Small intestine (tissue), 7 donors: Measurements from ENCODE around the gene ELP2. TPM values are rescaled to one million over a fixed set of nuclear protein-coding genes. Genes with fewer than 3 reads are reported as not detected.
A peak's percentile ranks its signal among the peaks of the same experiment; 100 is the strongest.

ENCODE experiments used
- DNase-seq, 2 donors: peaks; one replicate each; pipeline versions ENCODE4 v3.0.0 to v3.0.0-alpha.2; 2013
- FAIRE-seq: peaks from 2 replicates; lab custom pipeline; 2012; peaks lifted over from hg19 to GRCh38; lab: Jason Lieb, UNC
- H3K27ac ChIP-seq, 3 donors: one replicate each; pipeline ENCODE4 v1.5.1; 2013; ENCODE audit warnings: low read length in 2 of 3, mild to moderate bottlenecking in 2 of 3, control low read depth in 1 of 3, inconsistent platforms in 1 of 3, low read depth in 1 of 3, moderate library complexity in 1 of 3
- H3K27me3 ChIP-seq, 3 donors: one replicate each; pipeline ENCODE4 v1.6.1; 2013; ENCODE audit warnings: low read length in 3 of 3, inconsistent platforms in 1 of 3; ENCODE audit not compliant: control insufficient read depth in 3 of 3, insufficient read depth in 3 of 3
- H3K36me3 ChIP-seq, 3 donors: one replicate each; pipeline ENCODE4 v1.6.1; 2013; ENCODE audit warnings: low read length in 3 of 3, inconsistent platforms in 1 of 3, low read depth in 1 of 3, mild to moderate bottlenecking in 1 of 3, moderate library complexity in 1 of 3; ENCODE audit not compliant: control insufficient read depth in 3 of 3, insufficient read depth in 2 of 3
- H3K4me1 ChIP-seq, 3 donors: one replicate each; pipeline ENCODE4 v1.6.1; 2013; ENCODE audit warnings: low read length in 2 of 3, inconsistent platforms in 1 of 3, low read depth in 1 of 3, mild to moderate bottlenecking in 1 of 3, moderate library complexity in 1 of 3; ENCODE audit not compliant: control insufficient read depth in 3 of 3, insufficient read depth in 2 of 3
- H3K4me3 ChIP-seq, 3 donors: one replicate each; pipeline ENCODE4 v1.5.1; 2013; ENCODE audit warnings: low read length in 3 of 3, control low read depth in 1 of 3, inconsistent platforms in 1 of 3, low read depth in 1 of 3, mild to moderate bottlenecking in 1 of 3, moderate library complexity in 1 of 3
- H3K9me3 ChIP-seq, 2 donors: one replicate each; pipeline ENCODE4 v1.6.1; 2013; ENCODE audit warnings: low read depth in 1 of 2, low read length in 1 of 2; ENCODE audit not compliant: control insufficient read depth in 2 of 2, insufficient read depth in 1 of 2
- WGBS, 3 donors: extraction: QIAGEN DNeasy Blood & Tissue Kit; methylation state at CpG; one replicate each; pipeline ENCODE4 v1.1.7; 2013; 5-methylcytosine and 5-hydroxymethylcytosine counted together
- polyA plus RNA-seq, 4 donors: library from polyadenylated mRNA; stranded (reverse) in 3 of 4; unstranded in 1 of 4; fragments of 200-250 nt in 3 of 4; fragments of 120-200 nt in 1 of 4; gene quantifications; one replicate each; pipeline versions ENCODE4 v1.2.1 to v1.2.3, GENCODE V29; 2013
- donor health status: healthy with polysubstance abuse.
- donor health status: control.
- donor health status: control.
- donor health status: Bipolar disorder and iron deficiency.
- donor health status: healthy.

ELP2 gene
- polyA plus RNA-seq, 4 donors, result 30.2 to 93.4 (median 31.7) TPM

DNA sequence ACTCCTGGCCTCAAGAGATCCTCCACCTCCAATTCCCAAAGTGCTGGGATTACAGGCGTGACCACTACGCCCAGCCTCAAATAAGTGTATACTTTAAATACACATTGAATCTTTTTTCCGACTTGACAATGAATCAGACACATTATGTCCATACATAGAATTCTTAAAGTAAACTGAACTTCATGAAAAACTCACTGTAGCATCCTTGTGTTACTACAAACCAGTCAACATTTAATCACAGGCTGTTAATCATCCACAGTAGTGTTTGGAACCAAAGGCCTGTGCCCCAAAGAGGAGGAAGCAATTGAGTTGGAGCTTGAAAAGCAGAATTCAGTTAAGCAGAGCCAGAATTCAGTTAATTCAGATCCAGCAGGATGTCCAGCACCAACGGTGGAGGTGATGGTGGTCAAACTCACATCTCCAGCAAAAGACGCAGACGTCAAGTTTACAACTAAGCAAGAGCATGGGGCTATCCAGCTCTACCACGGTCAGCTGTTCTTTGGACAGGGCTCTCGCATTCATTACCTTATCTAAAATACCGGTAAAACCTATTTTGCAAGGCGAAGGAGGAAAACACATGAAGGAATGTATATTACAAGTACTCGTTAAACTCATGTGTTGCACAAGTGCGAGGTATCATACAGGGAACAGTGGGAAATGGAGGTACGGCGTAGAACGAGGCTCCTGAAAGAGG lies 1.7 kb upstream of the ELP2 start:
- H3K36me3 ChIP-seq, result peaks cover 0 to 6% (median 0%) of the 10 kb centered on the region in 3 donors
- no peak overlapping the region for H3K27ac ChIP-seq
- DNase-seq (peak; percentile 4 to 46), FAIRE-seq (no peak)
- no peaks in the 10 kb centered on the region for H3K27me3 ChIP-seq
- H3K4me3 ChIP-seq, result peak overlapping the region; percentile 78 to 96 (median 83)
- no peaks in the 10 kb centered on the region for H3K9me3 ChIP-seq
- 37 to 39% (median 39%) methylated on average over 15 of the region's 15 CpGs for WGBS, 3 donors
- H3K4me1 ChIP-seq, result peaks cover 2 to 15% (median 5%) of the 10 kb centered on the region in 3 donors

DNA sequence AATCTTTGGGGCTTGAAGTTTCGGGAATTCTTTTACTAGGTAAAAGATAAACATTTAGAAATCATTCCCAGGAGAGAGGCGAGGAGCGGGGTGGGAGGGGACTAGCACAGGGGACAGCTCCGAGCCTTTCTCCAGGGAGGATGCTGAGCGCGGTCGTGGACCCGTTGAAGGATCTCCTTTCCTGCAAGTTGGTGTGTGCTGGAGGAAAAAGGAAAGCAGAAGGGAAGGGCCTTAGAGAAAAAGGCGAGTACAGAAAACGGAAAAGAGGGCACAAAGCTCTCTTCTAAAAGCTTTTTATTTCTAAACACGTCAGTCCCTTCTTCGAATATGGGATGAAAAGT lies 1.2 kb upstream of the ELP2 start:
- FAIRE-seq (no peak), DNase-seq (peak in 1 of 2 donors; percentile 8)
- Histone ChIP-seq H3K4me3 (peak overlapping the region; percentile 78 to 96 (median 83)), H3K27me3 (no peaks in the 10 kb centered on the region), H3K36me3 (peaks cover 0 to 6% (median 0%) of the 10 kb centered on the region in 3 donors), H3K27ac (peak overlapping the region in 1 of 3 donors; percentile 97), H3K9me3 (no peaks in the 10 kb centered on the region), H3K4me1 (peaks cover 2 to 15% (median 5%) of the 10 kb centered on the region in 3 donors)
- WGBS, 3 donors, result 1 to 2% (median 1%) methylated on average over 12 of the region's 12 CpGs

DNA sequence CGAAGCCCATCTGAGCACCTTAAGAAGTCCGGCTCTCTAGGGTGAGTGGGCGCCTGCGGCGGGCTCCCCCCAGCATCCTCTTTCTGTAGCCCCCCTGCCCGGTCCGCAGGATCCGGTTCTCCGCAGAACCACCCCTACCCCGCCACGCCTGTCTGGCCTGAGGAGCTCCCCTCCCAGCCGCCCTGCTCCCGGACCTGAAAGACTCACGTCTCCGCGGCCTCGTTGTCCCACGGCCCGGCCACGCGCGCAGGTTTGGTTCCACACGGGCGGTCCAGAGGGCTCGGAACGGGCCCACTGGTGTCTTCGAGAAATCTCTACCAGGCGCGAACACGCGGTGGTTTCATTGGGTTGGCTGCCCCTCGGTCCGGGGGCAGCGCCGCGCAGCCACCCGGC lies 796 bp upstream of the ELP2 start:
- Histone ChIP-seq H3K4me1 (peaks cover 2 to 15% (median 5%) of the 10 kb centered on the region in 3 donors), H3K36me3 (peaks cover 0 to 10% (median 0%) of the 10 kb centered on the region in 3 donors), H3K27me3 (no peaks in the 10 kb centered on the region), H3K27ac (peak overlapping the region in 2 of 3 donors; percentile 96 to 97), H3K9me3 (no peaks in the 10 kb centered on the region), H3K4me3 (peak overlapping the region; percentile 78 to 96 (median 83))
- WGBS, 3 donors, result 0 to 1% (median 0%) methylated on average over 37 of the region's 37 CpGs
- no peak for FAIRE-seq
- no peak for DNase-seq

DNA sequence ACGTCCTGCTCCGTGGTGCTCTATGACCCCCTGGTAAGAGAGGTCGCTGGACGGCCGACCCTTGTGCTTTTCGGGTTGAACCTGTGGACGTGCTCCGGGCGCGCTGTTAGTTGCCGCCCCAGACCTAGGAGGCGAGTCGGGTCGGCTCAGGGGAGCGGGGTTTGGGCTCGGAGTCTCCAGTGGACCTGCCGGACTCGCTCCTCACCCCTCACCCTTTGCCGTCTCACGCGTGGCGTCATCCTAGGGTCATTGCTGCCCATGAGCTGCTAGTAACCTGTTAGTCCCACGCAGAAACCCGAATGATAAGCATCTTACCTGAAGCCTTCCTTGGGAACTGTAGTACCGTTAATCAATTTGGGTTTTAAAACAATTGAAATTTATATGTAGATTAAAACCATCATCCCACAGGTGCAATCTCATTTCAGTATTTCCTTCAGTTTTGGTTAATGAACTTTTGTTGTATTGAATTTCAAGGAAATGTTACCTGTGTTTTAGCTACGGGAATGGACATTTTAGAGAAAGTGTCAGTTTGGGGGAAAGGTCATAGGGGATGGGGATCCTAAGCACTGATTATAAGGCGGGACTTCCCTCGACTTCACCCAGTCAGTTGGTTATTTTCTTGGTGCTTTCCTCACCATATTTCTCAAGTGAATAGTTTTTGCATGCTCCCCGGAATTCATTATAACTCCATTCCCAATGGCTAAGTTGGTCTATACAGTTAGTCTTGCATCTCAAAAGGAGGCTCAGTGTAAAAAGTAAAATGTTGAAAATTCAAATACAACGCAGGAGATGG lies 536 bp downstream of the ELP2 start:
- Histone ChIP-seq H3K27ac (peak overlapping the region; percentile 94 to 97 (median 96)), H3K27me3 (no peaks in the 10 kb centered on the region), H3K4me3 (peak overlapping the region; percentile 78 to 96 (median 83)), H3K9me3 (no peaks in the 10 kb centered on the region), H3K36me3 (peaks cover 0 to 10% (median 0%) of the 10 kb centered on the region in 3 donors), H3K4me1 (peaks cover 2 to 15% (median 5%) of the 10 kb centered on the region in 3 donors)
- FAIRE-seq, result no peak
- WGBS, 3 donors, result 1 to 2% (median 1%) methylated on average over 30 of the region's 30 CpGs
- peak in 1 of 2 donors; percentile 13 for DNase-seq

DNA sequence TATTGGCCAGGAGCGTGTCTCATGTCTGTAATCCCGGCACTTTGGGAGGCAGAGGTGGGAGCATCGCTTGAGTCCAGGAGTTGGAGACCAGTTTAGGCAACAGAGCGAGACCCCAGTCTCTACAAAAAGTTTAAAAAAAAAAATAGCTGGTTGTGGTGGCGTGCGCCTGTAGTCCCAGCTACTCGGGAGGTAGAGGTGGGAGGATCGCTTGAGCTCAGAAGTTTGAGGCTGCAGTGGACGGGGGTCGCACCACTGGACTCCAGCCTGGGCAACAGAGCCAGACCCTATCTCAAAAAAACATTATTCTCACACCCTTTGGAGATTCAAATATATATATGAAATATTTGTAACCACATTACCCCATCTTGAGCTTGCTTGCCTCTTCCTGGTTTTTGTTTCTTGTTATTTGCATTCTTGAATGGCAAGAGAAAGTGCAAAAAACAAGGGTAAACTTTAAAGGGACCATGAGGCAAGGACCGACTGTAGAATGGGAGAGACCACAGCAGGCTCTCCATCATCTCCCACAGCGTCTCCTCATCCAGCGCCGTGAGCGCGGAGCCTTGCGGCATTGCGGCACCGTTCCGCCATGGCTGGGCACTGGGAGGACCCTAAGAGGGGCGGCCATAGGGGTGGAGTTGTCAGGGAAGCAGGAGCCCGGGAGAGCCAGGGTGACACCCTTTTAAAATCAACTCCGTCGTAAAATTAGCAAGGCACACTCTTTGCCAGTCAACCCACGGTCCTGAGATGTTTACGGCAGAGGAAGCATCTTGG lies 1.4 kb downstream of the ELP2 start:
- Histone ChIP-seq H3K36me3 (peaks cover 0 to 10% (median 0%) of the 10 kb centered on the region in 3 donors), H3K4me3 (peak overlapping the region; percentile 78 to 96 (median 83)), H3K27me3 (no peaks in the 10 kb centered on the region), H3K9me3 (no peaks in the 10 kb centered on the region), H3K4me1 (peaks cover 2 to 15% (median 5%) of the 10 kb centered on the region in 3 donors), H3K27ac (no peak overlapping the region)
- FAIRE-seq (no peak), DNase-seq (no peak)
- 86 to 90% (median 87%) methylated on average over 26 of the region's 26 CpGs for WGBS, 3 donors

DNA sequence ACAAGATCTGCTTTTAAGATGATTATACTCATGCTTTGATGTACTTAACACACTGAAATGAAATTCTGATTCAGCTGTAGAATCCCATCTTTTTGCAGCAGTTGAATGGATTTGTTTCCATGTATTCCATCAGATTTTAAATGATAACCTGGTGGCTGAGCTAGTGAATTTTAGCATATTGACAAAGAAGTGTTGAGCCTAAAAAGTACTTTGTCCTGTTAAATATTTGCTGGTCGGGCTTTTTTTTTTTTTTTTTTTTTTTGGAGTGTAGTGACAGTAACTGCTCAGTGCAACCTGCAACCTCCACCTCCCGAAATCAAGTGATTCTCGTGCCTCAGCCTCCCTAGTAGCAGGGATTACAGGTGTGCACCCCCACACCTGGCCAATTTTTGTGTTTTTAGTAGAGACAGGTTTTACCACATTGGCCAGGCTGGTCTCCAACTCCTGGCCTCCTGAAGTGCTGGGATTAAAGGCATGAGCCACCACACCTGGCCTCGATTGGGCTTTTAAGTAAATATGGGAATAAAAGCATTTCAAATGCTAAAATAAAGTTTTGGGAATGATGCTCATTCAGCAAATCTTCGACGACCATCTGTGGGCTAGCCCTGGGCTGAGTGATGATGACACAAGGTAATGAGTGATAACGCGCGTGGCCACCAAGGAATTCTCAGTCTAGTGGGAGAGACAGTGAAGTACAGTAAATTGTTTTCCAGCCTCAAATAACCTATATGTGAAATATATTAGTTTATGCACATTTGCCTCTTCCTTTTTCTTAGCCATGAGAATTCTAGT lies 2.2 kb downstream of the ELP2 start:
- no peaks in the 10 kb centered on the region for H3K9me3 ChIP-seq
- DNase-seq, result no peak
- no peaks in the 10 kb centered on the region for H3K27me3 ChIP-seq
- FAIRE-seq, result no peak
- H3K36me3 ChIP-seq, result peaks cover 0 to 10% (median 0%) of the 10 kb centered on the region in 3 donors
- WGBS, 3 donors, result 81 to 88% (median 85%) methylated on average over 9 of the region's 9 CpGs
- peaks cover 2 to 15% (median 5%) of the 10 kb centered on the region in 3 donors for H3K4me1 ChIP-seq
- no peak overlapping the region for H3K27ac ChIP-seq
- no peak overlapping the region for H3K4me3 ChIP-seq

DNA sequence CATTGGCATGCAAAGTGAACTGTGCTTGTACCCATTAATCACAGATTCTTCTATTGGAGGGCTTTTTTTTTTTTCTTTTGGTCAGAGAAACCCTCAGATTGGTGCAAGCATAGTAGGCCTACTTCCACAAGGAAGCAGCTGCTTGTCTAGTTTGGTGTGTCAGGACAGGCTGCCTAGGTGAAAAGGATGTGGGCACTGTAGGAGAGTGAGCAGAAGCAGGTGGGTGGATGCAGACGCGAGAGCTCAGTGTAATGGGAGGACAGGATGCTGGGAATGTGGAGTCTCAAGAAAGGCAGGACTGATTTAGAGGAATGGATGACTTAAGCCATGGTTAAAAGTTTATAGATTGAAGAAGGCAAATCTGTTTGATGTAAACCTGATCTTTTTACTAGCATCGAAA lies 3.1 kb downstream of the ELP2 start:
- H3K27ac ChIP-seq, result no peak overlapping the region
- H3K4me3 ChIP-seq, result no peak overlapping the region
- FAIRE-seq (no peak), DNase-seq (no peak)
- no peaks in the 10 kb centered on the region for H3K27me3 ChIP-seq
- H3K4me1 ChIP-seq, result peaks cover 2 to 15% (median 5%) of the 10 kb centered on the region in 3 donors
- peaks cover 0 to 12% (median 3%) of the 10 kb centered on the region in 3 donors for H3K36me3 ChIP-seq
- 77 to 92% (median 88%) methylated on average over 3 of the region's 3 CpGs for WGBS, 3 donors
- no peaks in the 10 kb centered on the region for H3K9me3 ChIP-seq
